Hematopoietic multipotent progenitor cell treated with erythropoietin and hydrocortisone succinate and interleukin-3 and kit ligand, for 17 days (in vitro differentiated cells): ENCODE measurements around the gene HS3ST4.
"Not testable (repeated sequence)": the region's sequence is repeated elsewhere in the genome, so short reads cannot be mapped to it uniquely, and the experiment has no call there.

Experiments used
- DNase-seq: peaks from one replicate; pipeline ENCODE4 v3.0.0-alpha.2; 2015; ENCODE audit warnings: low spot score

The HS3ST4 gene

DNA sequence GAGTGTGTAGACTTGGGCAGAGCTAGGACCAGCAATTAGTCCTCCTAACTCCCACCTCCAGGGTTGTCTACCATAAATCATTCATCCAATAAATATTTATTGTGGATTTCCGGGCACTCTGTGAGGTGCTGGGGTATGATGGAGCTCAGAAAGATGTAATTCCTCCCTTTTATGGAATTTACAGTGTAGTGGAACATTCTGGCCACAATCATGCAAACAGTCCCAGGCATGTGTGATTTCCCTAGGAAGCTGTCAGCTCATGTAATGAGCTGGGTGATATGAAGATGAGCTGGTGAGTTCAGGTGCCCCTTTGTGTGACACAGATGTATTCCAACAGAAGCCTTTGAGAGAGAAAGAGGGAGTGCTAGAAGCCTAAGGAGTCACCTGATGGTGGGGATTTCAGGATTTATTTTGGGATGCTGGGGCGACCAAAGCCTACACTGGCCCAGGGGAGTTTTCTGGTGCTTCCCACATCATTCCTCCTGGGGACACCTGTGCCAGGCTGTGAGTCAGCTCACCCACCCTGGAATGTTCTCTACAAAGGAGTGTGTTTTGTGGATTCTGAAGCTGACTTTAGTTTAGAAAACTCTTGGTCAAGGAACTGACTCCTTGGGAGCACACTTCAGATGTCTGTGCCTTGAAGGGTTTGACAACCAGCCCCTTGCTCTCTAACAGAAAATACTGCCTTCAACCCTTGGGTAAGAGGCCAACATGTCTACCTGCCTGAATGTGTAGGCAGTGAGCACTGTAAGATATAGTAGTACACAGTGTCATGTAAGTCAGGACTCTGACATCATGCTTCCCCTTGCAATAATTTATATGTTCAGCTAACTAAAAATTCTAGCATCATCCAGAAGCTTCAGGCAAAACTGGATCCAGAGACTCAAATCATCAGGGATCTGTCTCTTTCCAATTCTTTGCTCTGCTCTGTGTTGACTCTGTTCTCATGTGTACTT, 42.9 kb downstream of the HS3ST4 start:
- no peak for DNase-seq

- no peak for DNase-seq
These were observed 43.9 kb downstream of the HS3ST4 start for GRCh38 chr16:25735645-25736044.

DNA sequence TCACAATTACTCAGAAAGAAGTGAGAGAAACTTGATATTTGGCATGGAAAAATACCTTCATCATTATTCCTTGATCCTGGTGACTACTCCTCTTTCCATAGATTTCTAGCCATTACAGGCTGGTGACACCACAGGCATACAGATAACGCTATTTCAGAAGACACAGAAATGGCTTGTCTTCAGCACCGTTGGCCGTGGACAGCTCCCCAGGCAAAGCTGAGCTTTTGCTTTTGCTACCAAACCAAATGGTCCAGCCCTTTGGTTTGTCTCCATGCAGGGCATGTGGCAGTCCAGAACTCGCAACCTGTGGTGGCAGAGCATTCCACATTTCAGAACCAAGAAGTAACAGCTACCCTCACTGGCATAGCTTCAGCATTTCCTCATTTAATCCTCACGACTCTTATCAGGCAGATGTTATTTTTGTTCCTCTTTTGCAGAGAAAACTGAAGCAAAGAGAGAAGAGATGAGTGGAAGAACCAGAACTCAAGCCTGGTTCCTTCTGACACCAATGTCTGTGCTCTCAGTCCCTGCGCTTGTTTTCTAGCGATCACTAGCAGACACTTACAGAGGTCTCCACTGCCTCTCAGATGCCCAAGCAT, 55.5 kb downstream of the HS3ST4 start:
- DNase-seq = no peak

- no peak for DNase-seq
These were observed 56.4 kb downstream of the HS3ST4 start for GRCh38 chr16:25748092-25748654.

DNA sequence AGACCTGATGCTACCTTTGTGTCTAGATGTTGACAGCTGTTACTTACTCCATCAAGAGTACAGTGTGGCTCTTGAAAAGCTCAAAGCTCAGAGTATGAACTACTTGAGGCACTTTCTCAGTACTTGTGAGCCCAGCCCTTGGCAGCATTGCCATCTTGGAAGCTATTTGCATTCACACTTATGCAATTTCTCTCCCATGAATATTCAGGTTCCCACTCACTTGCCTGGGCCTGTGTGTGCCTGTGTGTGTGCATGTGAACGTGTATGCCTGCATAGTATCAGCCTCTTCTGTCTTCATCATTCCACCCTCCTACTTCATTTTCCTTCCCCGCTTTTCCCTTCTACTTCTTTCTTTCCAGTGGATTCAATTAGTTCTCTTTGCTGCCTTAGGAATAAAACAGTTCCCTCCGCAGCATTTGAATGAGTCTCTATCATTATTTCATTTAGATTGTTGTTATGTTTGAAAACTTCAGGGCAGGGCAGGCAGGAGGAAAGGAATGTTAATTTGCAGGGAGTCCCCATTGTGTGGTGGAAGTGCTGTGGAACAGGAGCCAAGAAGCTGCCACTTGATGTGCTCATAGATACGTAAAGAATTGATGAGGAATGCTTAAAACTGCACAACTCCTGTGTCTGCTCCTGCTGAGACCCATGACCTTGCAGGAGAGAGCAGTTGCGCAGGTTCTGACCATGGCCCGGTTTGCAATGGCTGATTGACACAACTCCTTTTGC, 58.9 kb downstream of the HS3ST4 start:
- DNase-seq = no peak

GRCh38 chr16:25751230-25751835, 59.6 kb downstream of the HS3ST4 start:
- DNase-seq = no peak

GRCh38 chr16:25764466-25764865, 72.7 kb downstream of the HS3ST4 start:
- DNase-seq = no peak

- DNase-seq = no peak
These were observed 79.5 kb downstream of the HS3ST4 start for GRCh38 chr16:25771216-25771615.

GRCh38 chr16:25771812-25772568, 80.2 kb downstream of the HS3ST4 start:
- DNase-seq = peak; percentile 11

- not testable (repeated sequence) for DNase-seq
These were observed 84.5 kb downstream of the HS3ST4 start for GRCh38 chr16:25776214-25776613.

GRCh38 chr16:25783226-25783625, 91.5 kb downstream of the HS3ST4 start:
- no peak for DNase-seq

GRCh38 chr16:25785361-25785760, 93.6 kb downstream of the HS3ST4 start:
- DNase-seq = no peak

DNA sequence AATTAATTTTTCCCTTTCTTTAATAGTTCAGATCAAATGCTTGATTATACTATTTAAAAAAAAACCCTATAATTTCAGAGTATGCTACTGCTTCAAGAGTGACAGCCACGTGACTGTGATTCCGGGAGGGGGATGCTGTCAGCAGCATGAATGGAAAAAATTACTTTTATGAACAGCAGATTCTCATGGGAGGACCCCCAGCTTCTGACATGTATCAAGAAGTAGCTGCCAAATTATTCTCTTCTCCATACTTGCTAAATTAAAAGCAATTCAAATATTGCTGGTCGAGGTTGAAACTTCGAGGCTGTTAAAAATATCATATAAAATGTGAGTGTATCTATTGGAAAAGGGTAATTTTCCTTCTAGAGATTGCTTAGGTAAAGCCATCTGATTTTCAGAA, 95.0 kb downstream of the HS3ST4 start:
- DNase-seq = no peak

GRCh38 chr16:25788637-25789036, 96.9 kb downstream of the HS3ST4 start:
- no peak for DNase-seq

GRCh38 chr16:25796239-25796638, 104.5 kb downstream of the HS3ST4 start:
- no peak for DNase-seq

GRCh38 chr16:25798065-25798464, 106.3 kb downstream of the HS3ST4 start:
- no peak for DNase-seq

DNA sequence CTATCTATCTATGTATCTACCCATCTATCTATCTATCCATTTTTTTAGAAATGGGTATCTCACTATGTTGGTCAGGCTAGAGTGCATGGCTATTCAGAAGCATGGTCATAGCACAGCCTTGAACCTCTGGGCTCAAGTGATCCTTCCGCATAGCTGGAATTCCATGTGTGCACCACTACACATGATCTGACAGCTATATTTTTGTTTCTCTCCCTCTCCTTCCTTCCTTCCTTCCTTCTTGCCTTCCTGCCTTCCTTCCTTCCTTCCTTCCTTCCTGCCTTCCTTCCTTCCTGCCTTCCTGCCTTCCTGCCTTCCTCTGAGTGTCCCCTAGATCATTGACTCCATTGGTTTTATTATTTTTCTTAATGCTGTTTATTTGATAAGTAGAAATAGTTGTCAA, 108.1 kb downstream of the HS3ST4 start:
- no peak for DNase-seq

- no peak for DNase-seq
These were observed 120.5 kb downstream of the HS3ST4 start for GRCh38 chr16:25812215-25812614.

GRCh38 chr16:25817295-25817694, 125.5 kb downstream of the HS3ST4 start:
- DNase-seq = no peak

DNA sequence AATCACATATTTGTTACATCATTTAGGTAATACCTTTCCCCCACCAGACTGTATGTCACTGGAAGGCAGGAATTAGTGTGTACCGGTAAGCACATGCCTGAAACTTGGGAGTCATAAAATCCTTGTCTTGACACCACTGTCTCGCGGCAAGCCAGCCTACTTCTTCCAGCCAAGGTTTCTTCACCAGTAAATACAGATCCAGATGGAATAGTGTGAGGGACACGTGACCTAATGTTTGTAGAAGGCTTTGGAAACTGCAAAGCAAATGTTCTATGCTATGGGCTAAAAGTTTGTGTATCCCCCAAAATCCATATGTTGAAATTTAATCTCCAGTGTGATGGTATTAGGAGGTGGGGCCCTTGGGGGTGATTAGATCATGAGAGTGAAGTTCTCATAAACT, 126.1 kb downstream of the HS3ST4 start:
- DNase-seq = no peak

GRCh38 chr16:25823891-25824290, 132.1 kb downstream of the HS3ST4 start:
- DNase-seq = no peak
